ENCODE results near the gene CD177. TPM values are rescaled to one million over a fixed set of nuclear protein-coding genes. Genes with fewer than 3 reads are reported as not detected.

The CD177 gene
- total RNA-seq, 1 experiment from 2014 or later, result not detected

GRCh38 chr19:43311256-43311655 is 42.2 kb upstream of the CD177 start:
- no peak for TF ChIP-seq CTCF (IDR thresholded peaks at IDR 0.05; ENCODE audit: insufficient read depth in 1 of 2, low read depth in 1 of 2, low read length in 1 of 2, severe bottlenecking in 1 of 2, unreplicated experiment in 1 of 2)
- no peaks in the 10 kb centered on the region for H3K4me1 ChIP-seq
- Mint-ChIP-seq H3K27me3 (ENCODE audit: insufficient read depth, unreplicated experiment) (no peaks in the 10 kb centered on the region), H3K27ac (ENCODE audit: unreplicated experiment) (no peak overlapping the region), H3K4me1 (ENCODE audit: low read depth, unreplicated experiment) (peaks cover 14% of the 10 kb centered on the region), H3K4me3 (ENCODE audit: unreplicated experiment) (no peak overlapping the region), H3K36me3 (ENCODE audit: insufficient read depth, unreplicated experiment) (no peaks in the 10 kb centered on the region), H3K9me3 (ENCODE audit: unreplicated experiment) (peaks cover 41% of the 10 kb centered on the region)
- H3K36me3 ChIP-seq (ENCODE audit: control insufficient read depth, insufficient read depth, low read length), result no peaks in the 10 kb centered on the region
- intact Hi-C loops (cut with micrococcal nuclease; ENCODE audit: unreplicated experiment), result no loop called here
- BruUV-seq (replicated peaks), result no TSS peak
- H3K9me3 ChIP-seq, result no peaks in the 10 kb centered on the region; the same call in 1 of the 2 replicates
- DNase-seq, result no peak
- CTCF ChIA-PET, result no interaction called here
- POLR2A ChIA-PET, result no interaction called here
- no peaks in the 10 kb centered on the region for H3K27me3 ChIP-seq (replicated peaks; ENCODE audit: control insufficient read depth, insufficient read depth, low read length)
- no peak overlapping the region for H3K4me3 ChIP-seq (ENCODE audit: low read depth, low read length)

GRCh38 chr19:43311706-43312105 is 41.8 kb upstream of the CD177 start:
- Histone ChIP-seq H3K9me3 (peaks cover 4% of the 10 kb centered on the region; the same call in 1 of the 2 replicates), H3K4me1 (no peaks in the 10 kb centered on the region), H3K36me3 (ENCODE audit: control insufficient read depth, insufficient read depth, low read length) (no peaks in the 10 kb centered on the region), H3K27me3 (replicated peaks; ENCODE audit: control insufficient read depth, insufficient read depth, low read length) (no peaks in the 10 kb centered on the region), H3K4me3 (ENCODE audit: low read depth, low read length) (no peak overlapping the region)
- no peak for DNase-seq
- H3K4me1 Mint-ChIP-seq (ENCODE audit: low read depth, unreplicated experiment), result peaks cover 14% of the 10 kb centered on the region
- no peak overlapping the region for H3K27ac Mint-ChIP-seq (ENCODE audit: unreplicated experiment)
- intact Hi-C loops (cut with micrococcal nuclease; ENCODE audit: unreplicated experiment), result no loop called here
- H3K4me3 Mint-ChIP-seq (ENCODE audit: unreplicated experiment), result no peak overlapping the region
- POLR2A ChIA-PET, result no interaction called here
- CTCF ChIA-PET, result interaction anchor here (0.8 kb wide), 1 partner anchor 114 kb away, joined by 10 read pairs; no protein-coding TSS in a partner anchor
- no TSS peak for BruUV-seq (replicated peaks)
- no peaks in the 10 kb centered on the region for H3K27me3 Mint-ChIP-seq (ENCODE audit: insufficient read depth, unreplicated experiment)
- peaks cover 45% of the 10 kb centered on the region for H3K9me3 Mint-ChIP-seq (ENCODE audit: unreplicated experiment)
- H3K36me3 Mint-ChIP-seq (ENCODE audit: insufficient read depth, unreplicated experiment), result no peaks in the 10 kb centered on the region
- TF ChIP-seq CTCF (IDR thresholded peaks at IDR 0.05; ENCODE audit: insufficient read depth in 1 of 2, low read depth in 1 of 2, low read length in 1 of 2, severe bottlenecking in 1 of 2, unreplicated experiment in 1 of 2), result no peak

GRCh38 chr19:43313711-43314495 is 39.6 kb upstream of the CD177 start:
- BruUV-seq (replicated peaks), result no TSS peak
- no peaks in the 10 kb centered on the region for H3K4me1 ChIP-seq
- intact Hi-C loops (cut with micrococcal nuclease; ENCODE audit: unreplicated experiment), result no loop called here
- H3K27me3 ChIP-seq (replicated peaks; ENCODE audit: control insufficient read depth, insufficient read depth, low read length), result no peaks in the 10 kb centered on the region
- ChIA-PET POLR2A (no interaction called here), CTCF (no interaction called here)
- no peaks in the 10 kb centered on the region for H3K36me3 Mint-ChIP-seq (ENCODE audit: insufficient read depth, unreplicated experiment)
- H3K9me3 Mint-ChIP-seq (ENCODE audit: unreplicated experiment), result peaks cover 30% of the 10 kb centered on the region
- H3K4me3 Mint-ChIP-seq (ENCODE audit: unreplicated experiment), result no peak overlapping the region
- H3K36me3 ChIP-seq (ENCODE audit: control insufficient read depth, insufficient read depth, low read length), result no peaks in the 10 kb centered on the region
- H3K4me3 ChIP-seq (ENCODE audit: low read depth, low read length), result no peak overlapping the region
- H3K4me1 Mint-ChIP-seq (ENCODE audit: low read depth, unreplicated experiment), result peaks cover 14% of the 10 kb centered on the region
- peaks cover 8% of the 10 kb centered on the region for H3K9me3 ChIP-seq
- no peak for DNase-seq
- no peaks in the 10 kb centered on the region for H3K27me3 Mint-ChIP-seq (ENCODE audit: insufficient read depth, unreplicated experiment)
- no peak for TF ChIP-seq CTCF (IDR thresholded peaks at IDR 0.05; ENCODE audit: insufficient read depth in 1 of 2, low read depth in 1 of 2, low read length in 1 of 2, severe bottlenecking in 1 of 2, unreplicated experiment in 1 of 2)
- H3K27ac Mint-ChIP-seq (ENCODE audit: unreplicated experiment), result no peak overlapping the region
